ENCODE measurements around the gene MAMDC2. TPM values are rescaled to one million over a fixed set of nuclear protein-coding genes. Genes with fewer than 3 reads are reported as not detected.

Gene MAMDC2
- total RNA-seq, 2 donors from 2014 or later, result 0.44 to 1.4 TPM

DNA sequence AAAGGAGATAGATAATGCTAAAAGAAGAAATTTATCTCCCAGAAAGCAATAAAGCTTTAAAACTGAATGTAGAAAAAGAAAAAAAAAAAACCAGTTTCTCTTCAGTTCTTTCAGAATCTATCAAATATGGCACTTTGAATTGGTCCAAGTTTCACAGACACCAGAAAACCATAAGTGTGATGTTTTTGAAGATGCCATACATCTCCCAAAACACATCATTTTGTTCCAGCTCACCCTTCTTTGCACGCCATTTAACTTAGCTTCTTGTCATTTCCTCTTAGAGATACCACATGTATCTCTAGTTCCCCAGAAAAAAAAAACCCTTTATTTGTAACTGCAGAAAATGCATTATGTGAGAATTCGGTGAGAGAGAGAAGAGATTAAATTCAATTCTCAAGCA lies 46.1 kb upstream of the MAMDC2 start:
- Mint-ChIP-seq H3K27ac (no peak overlapping the region), H3K9me3 (no peaks in the 10 kb centered on the region), H3K36me3 (ENCODE audit: low read depth) (no peaks in the 10 kb centered on the region), H3K27me3 (ENCODE audit: insufficient read depth) (no peaks in the 10 kb centered on the region), H3K4me1 (no peaks in the 10 kb centered on the region), H3K4me3 (no peak overlapping the region)
- DNase-seq, result no peak
- Histone ChIP-seq H3K9ac (ENCODE audit: extremely low read depth, low read length, poor library complexity, severe bottlenecking) (no peak overlapping the region), H3K4me3 (ENCODE audit: low read length) (no peak overlapping the region), H3K27ac (ENCODE audit: low read depth, low read length) (no peak overlapping the region), H3K36me3 (ENCODE audit: control insufficient read depth, insufficient read depth, low read length) (no peaks in the 10 kb centered on the region), H3K27me3 (ENCODE audit: control insufficient read depth, insufficient read depth, low read length, poor library complexity, severe bottlenecking) (no peaks in the 10 kb centered on the region), H3K4me1 (ENCODE audit: control insufficient read depth, insufficient read depth, low read length) (no peaks in the 10 kb centered on the region), H3K9me3 (ENCODE audit: control insufficient read depth, low read length) (no peaks in the 10 kb centered on the region)
- WGBS, 2 experiments (ENCODE audit: insufficient coverage in 1 of 2, insufficient read length in 1 of 2), result 93% methylated on average over 2 of the region's 2 CpGs; no CpG with 5 or more reads in 1 of the 2 experiments
- TF ChIP-seq, protein P1, sequence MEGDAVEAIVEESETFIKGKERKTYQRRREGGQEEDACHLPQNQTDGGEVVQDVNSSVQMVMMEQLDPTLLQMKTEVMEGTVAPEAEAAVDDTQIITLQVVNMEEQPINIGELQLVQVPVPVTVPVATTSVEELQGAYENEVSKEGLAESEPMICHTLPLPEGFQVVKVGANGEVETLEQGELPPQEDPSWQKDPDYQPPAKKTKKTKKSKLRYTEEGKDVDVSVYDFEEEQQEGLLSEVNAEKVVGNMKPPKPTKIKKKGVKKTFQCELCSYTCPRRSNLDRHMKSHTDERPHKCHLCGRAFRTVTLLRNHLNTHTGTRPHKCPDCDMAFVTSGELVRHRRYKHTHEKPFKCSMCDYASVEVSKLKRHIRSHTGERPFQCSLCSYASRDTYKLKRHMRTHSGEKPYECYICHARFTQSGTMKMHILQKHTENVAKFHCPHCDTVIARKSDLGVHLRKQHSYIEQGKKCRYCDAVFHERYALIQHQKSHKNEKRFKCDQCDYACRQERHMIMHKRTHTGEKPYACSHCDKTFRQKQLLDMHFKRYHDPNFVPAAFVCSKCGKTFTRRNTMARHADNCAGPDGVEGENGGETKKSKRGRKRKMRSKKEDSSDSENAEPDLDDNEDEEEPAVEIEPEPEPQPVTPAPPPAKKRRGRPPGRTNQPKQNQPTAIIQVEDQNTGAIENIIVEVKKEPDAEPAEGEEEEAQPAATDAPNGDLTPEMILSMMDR (conservative IDR thresholded peaks at IDR 0.05), result no peak

DNA sequence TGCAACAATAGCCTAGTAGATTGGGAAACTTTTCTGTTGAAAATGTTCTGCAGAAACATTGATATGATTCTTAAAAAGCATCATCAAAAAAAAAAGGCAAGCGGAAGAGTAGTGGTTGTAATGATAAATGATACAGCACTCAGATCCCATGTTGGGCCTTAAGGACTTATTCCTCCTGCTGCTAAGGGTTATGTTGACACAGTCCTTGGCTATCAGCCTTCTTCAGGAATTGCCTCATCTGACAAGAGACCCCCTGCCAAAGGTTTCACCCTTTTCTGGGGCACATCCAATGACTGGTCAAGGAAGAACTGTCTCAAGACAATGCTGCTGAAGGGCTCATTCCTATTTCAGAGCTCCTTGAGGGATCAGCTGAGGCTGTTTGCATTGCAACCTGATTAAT lies 44.3 kb upstream of the MAMDC2 start:
- DNase-seq, result no peak
- Mint-ChIP-seq H3K27ac (no peak overlapping the region), H3K4me3 (no peak overlapping the region), H3K9me3 (no peaks in the 10 kb centered on the region), H3K4me1 (no peaks in the 10 kb centered on the region), H3K27me3 (ENCODE audit: insufficient read depth) (no peaks in the 10 kb centered on the region), H3K36me3 (ENCODE audit: low read depth) (no peaks in the 10 kb centered on the region)
- no peak overlapping the region for H3K9ac ChIP-seq (ENCODE audit: extremely low read depth, low read length, poor library complexity, severe bottlenecking)
- no peak overlapping the region for H3K27ac ChIP-seq (ENCODE audit: low read depth, low read length)
- TF ChIP-seq, protein P1 (conservative IDR thresholded peaks at IDR 0.05), result no peak
- H3K4me3 ChIP-seq (ENCODE audit: low read length), result no peak overlapping the region
- H3K27me3 ChIP-seq (ENCODE audit: control insufficient read depth, insufficient read depth, low read length, poor library complexity, severe bottlenecking), result no peaks in the 10 kb centered on the region
- H3K9me3 ChIP-seq (ENCODE audit: control insufficient read depth, low read length), result no peaks in the 10 kb centered on the region
- H3K4me1 ChIP-seq (ENCODE audit: control insufficient read depth, insufficient read depth, low read length), result no peaks in the 10 kb centered on the region
- H3K36me3 ChIP-seq (ENCODE audit: control insufficient read depth, insufficient read depth, low read length), result no peaks in the 10 kb centered on the region
- 100% methylated on average over 1 of the region's 1 CpG; no CpG with 5 or more reads in 1 of the 2 experiments for WGBS, 2 experiments (ENCODE audit: insufficient coverage in 1 of 2, insufficient read length in 1 of 2)

DNA sequence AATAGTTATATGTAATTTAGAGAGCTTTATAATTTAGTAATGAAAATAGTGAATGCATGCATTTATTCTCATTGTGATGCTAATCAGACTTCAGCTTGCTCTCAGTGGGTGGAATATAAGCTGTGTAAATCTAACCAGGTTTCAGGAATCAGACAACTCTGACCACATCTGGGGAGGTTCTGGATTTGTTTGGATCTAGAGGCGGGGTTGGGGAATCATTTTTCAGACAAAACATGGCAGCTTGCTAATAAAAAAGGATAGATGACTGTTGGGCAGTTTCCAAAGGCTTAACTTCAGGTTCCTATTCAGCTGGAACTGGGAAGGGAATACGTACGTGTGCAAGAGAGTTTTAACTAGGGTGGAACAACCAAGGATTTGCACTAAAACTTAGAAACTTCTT lies 43.2 kb upstream of the MAMDC2 start:
- DNase-seq, result no peak
- no peaks in the 10 kb centered on the region for H3K27me3 Mint-ChIP-seq (ENCODE audit: insufficient read depth)
- TF ChIP-seq, protein P1 (conservative IDR thresholded peaks at IDR 0.05), result no peak
- Histone ChIP-seq H3K27ac (ENCODE audit: low read depth, low read length) (no peak overlapping the region), H3K36me3 (ENCODE audit: control insufficient read depth, insufficient read depth, low read length) (no peaks in the 10 kb centered on the region), H3K9ac (ENCODE audit: extremely low read depth, low read length, poor library complexity, severe bottlenecking) (no peak overlapping the region), H3K9me3 (ENCODE audit: control insufficient read depth, low read length) (no peaks in the 10 kb centered on the region), H3K4me3 (ENCODE audit: low read length) (no peak overlapping the region), H3K27me3 (ENCODE audit: control insufficient read depth, insufficient read depth, low read length, poor library complexity, severe bottlenecking) (no peaks in the 10 kb centered on the region), H3K4me1 (ENCODE audit: control insufficient read depth, insufficient read depth, low read length) (no peaks in the 10 kb centered on the region)
- 88 to 94% methylated on average over 3 of the region's 3 CpGs for WGBS, 2 experiments (ENCODE audit: insufficient coverage in 1 of 2, insufficient read length in 1 of 2)
- no peaks in the 10 kb centered on the region for H3K4me1 Mint-ChIP-seq
- H3K27ac Mint-ChIP-seq, result no peak overlapping the region
- H3K36me3 Mint-ChIP-seq (ENCODE audit: low read depth), result no peaks in the 10 kb centered on the region
- no peaks in the 10 kb centered on the region for H3K9me3 Mint-ChIP-seq
- no peak overlapping the region for H3K4me3 Mint-ChIP-seq
